Measurements from ENCODE around the gene NFYC.

The NFYC gene

DNA sequence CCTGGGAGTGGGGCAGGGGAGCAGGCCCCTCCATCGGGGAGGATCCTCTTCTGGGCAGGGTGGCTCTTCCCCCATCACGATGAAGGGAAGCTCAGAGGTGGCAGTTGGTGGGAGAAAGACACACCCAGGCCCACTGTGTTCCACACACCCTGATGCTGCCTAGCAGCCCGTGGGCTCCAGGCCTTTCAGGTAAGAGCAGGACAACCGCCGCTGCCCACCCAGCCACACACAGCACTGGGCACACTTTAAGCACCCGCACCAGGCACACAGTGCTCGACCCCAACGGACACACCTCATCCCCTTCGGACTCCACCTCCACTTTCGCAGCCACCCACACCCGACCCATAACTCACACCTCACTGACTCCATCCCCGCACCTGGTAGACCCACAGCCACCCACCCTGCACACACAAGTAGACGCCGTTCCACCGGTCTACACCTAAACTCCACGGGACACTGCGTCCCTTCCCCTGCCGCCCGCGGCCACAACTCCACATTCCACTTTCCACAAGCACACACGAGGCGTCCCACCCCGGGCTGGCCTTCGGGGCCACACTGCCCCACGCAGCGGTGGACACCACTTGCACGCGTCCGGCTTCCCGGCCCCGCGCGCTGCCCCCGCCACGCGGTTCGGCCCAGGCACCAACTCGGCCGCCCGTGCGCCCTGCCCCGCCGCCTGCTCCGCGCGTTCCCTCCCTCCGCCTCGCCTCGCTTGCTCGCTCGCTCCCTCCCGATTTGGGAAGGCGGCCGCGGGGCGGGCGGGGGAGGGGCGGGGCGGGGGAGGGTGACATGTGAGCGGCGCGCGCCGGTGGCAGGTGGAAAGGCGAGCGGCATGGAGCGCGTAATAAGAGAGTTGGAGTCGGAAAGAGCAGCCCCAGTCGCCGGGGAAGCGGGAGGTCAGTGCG lies 91.7 kb downstream of the NFYC start, which contains the start of gene KCNQ4:
Gene KCNQ4, plus strand, starts transcription at position 787 of the 905 bp plus-strand sequence. CDS start 307 bp downstream, outside the sequence.
- DNase-seq, result no peak

DNA sequence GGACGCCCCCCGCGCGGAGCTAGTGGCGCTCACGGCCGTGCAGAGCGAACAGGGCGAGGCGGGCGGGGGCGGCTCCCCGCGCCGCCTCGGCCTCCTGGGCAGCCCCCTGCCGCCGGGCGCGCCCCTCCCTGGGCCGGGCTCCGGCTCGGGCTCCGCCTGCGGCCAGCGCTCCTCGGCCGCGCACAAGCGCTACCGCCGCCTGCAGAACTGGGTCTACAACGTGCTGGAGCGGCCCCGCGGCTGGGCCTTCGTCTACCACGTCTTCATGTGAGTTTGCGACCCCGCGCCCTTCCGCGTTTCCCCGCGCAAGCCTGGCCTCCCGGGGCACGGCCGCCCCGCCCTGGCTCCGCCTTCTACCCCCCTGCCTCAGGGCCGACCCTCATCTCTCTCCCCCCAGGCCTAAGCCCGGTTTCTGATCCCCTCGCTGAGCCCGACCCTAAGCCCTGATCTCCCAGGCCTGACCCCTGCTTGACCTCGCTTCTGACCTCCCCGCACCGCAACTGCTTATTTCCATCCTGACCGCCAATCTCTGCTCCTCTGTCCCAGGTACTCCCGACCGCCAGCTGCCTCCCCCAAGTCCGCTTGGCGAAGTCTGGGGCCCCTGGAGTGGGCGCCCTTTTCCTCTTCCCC lies 92.8 kb downstream of the NFYC start:
- DNase-seq, result no peak

DNA sequence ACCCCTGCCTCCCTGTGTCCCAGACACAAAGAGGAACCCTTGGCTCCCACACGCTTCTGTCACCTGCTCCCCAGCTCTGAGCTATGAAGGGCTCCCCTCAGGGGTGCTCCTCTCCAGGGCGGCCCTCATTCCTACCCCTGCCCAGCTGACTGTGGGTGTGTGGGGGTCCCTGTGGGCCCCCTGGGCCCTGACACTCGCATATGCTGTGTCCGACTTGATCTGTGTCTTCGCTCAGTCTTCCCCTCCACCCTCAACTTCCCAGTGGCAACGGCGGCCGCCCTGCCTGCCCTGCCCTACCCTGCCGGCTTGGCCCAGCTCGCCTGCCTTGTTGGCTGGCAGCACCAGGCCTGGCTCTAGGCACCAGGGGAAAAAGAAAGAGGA lies 93.3 kb downstream of the NFYC start:
- no peak for DNase-seq

DNA sequence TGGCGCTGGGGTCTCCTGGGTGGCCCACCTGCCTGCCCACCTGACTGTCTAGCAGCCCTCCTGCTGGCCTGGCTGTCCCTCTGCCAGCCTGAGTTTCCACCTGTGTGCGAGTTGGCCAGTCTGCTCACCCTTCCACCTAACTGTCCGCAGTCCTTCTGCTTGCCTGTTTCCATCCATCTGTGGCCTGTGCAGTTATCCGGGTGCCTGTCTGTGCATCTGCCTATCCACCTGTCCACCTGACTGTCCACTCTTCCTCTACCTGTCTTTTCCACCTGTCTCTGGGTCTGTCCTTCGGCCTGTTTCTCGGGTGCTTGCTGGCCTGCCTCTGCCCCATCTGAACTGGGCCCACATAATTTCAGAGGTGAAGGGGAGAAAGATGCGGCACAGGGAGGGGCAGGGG lies 93.9 kb downstream of the NFYC start:
- no peak for DNase-seq

DNA sequence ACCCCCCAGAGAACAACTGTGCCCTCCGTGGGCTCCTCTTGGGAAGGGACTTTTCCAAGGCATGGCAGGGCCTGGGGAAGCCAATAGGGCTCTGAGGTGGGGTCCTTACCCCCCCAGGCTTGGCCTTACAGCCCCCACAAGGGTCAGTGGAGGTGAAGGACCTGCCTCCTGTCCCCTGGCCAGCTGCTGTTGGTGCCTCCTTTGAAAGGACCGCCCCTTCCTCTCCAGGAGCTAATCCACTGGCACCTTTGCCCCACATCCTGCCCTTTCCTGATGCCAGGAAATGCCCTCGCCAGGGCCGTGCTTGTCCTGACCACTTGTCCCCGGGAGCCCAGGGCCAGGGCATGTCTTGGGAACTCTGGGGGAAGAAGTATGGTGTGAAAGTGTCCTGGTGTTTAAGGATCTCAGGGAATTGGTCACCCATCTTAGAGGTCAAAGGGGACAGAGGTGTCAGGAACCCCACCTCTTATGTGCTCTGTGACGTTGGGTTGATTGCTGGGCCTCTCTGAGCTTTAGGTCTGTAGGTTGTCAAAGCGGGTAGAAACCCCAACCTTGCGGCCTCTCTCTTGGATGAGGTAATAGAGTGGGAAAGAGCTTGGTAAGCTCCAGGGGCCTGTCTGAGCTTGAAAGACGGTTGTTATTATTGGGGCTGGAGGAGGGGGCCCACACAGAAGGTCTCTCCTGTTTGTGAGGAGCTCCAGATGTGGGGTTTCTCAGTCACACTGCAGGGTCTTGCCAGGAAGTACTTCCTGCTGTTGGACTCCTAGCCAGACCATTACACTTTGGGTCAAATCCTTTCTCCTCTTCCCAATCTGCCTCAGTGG lies 94.9 kb downstream of the NFYC start:
- DNase-seq, result no peak

DNA sequence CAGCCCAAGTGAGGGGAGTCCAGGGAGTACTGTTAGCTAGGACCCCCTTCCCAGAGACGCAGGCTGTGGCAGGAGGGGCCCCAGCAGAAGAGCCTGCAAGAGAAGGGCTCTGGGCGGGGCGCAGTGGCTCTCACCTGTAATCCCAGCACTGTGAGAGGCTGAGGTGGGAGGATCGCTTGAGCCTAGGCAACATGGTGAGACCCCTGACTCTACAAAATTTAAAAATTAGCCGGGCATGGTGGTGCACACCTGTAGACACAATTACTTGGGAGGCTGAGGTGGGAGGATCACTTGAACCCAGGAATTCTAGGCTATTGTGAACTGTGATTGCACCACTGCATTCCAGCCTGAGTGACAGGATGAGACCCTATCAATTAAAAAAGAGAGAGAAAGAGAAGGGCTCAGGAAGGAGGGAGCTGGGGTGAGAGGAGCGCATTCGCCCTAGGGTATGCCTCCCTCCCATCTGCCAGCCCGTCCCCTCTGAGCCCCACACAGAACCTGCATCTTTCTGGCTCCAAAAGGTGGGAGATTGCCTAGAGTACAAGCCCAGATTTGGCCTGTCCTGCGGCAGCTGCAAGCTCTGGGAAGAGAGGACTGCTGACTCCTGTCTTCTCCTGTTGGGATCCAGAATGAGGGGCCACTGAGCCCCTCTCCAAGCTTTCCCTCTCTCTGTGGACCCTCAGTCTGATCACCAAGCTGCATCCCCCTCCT lies 95.6 kb downstream of the NFYC start:
- no peak for DNase-seq

DNA sequence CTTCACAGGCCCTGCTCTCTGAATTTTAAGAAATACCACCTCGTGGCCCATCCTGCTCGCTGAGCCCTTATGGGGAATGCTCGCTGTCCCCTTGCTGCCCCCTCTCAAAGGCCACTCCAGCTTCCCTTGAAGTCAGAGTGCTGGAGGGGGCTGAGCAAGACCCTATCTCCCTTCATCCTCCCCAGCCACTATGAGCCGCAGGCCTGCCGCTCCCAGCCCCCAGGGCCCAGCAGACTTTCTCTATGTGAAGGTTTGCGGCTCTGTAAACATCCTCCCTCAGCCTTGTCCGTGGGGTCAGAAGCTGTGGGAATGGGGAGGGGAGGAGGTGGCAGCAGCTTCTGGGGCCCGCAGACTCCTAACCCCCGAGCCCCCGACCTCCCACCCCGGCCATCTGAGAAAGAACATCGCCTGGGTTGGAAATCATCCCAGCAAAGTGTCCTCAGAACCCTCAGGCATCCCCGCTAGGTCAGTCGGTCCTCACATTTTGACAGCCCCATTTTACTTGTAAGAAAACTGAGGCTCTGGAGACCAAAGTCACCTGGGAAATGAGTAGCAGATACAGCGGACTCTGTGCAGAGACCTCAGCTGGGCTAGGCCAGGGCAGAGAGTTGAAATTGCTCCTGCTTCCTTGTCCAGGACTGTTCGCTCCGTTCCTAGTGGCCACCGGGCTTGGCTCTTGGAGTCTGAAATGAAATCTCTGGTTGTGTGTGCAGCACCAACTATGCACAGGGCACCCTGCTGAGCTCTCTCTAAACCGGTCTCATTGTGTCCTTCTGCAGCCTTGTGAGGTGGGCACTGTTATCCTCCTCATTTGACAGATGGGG lies 96.4 kb downstream of the NFYC start:
- DNase-seq, result no peak

DNA sequence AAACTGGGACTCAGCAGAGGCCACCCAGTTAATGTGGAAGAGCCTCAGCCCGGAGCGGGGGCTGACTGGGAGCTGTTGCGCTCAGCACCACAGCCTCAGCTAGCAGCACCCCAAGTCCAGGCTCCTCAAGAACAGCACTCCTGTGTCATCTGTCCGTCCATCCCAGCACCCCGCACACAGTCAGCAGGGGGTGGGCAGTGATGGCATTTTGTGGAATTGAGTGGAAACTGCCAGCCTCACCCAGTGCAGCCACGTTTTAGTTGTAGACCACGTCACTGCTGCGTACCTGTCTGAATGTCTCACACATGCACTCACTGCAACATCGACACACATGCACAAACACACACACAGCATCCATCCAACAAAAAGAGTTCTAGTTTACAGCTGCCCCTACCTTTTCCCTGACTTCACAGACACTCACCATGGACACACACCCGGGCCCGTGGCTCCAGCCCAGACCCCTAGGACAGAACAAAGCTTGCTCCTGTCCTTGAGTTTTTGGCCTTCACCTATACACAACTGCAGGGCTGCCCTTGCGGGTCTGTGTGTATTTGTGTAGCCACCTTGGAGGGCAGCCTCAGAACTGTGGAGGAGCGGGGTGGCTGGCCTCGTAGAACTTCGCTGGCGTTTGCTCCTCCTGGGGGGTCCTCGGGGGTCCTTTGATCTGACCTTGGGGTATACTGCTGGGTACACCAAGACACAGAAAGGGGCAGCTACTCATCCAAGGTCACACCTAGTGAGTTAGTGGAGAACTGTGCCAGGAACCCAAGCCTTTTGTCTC lies 97.2 kb downstream of the NFYC start:
- no peak for DNase-seq

DNA sequence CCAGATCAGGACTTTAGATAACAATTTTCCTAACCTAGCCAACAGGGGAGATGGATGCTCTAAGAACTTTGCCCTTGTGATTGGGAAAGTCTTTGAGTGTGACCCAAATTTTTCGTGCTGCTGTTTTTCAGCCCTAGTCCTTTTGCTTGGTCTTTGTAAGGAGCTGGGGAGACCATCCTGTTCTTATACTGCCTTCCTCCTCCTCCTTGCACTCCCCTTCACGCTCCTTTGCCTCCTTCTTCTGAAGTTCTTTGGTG lies 97.8 kb downstream of the NFYC start:
- no peak for DNase-seq

DNA sequence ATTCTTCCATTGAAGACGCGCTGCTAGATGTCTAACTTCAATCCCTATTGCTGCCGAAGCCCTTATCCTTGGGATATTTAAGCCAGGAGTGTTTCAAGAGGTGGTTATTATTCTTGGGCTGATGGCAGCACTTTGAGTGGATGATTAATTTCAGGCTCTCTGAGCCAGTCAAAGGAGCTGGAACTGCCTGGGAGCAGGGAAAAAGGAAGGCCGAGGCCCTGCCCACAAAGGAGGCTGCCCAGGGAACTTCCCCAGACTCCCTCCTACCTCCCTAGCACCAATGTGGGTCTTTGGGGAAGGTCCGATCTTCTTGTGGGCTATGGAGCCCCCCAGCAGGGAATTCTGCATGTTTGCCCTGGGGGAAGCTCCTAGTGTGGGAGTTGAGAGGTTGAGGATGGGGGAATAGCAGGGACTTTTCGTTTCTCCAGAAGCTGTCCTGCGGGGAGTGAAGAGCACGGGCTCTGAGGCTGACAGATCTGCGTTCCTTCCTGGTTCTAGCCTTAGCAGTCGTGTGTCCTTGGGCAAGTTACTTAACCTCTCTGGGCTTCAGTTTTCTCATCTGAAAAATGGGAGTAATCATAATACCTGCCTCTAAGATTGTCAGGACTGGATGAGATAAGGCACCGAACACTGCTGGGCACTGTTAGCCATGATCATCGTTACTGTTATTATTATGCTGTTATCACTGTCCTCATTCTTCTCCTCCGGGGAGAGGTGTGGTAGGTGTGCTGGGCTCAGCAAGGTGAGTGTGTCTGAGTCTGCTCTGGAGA lies 98.3 kb downstream of the NFYC start:
- no peak for DNase-seq

DNA sequence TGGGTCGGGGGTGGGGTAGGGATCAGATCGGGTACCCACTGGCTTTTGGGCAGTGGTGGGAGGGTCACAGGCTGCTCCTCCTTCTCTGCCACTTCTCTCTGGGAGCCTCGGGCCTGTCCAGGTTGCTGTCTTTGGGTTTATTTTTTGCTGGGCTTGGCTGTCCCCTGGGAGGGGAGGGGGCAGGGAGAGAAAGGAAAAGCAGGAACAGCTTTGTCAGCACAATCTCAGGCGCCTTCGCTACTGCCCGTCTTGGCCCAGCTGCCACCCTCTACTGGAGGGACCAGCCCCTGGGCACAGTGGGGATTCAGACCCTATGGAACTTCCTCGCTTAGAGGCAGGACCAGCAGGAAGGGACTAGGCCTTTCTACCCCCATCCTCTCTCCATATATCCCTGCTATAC lies 100.5 kb downstream of the NFYC start:
- no peak for DNase-seq

DNA sequence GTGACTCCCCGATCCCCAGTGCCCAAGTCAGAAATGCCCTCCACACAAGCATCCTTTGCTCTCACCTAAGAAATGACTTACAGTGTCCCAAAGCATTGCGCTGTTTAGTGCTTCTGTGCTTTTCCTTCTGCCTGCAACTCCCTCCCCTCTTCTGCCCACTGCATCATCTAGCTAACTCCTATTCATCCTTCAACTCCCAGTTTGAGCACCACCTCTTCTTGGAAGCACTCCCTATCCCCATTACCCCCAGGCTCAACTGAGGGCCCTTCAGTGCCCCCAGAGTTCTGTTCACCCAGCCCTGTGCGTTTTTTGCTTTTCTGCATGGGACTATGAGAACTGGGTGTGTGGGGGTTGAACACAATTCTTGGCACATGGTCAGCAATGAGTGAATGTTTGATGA lies 102.1 kb downstream of the NFYC start:
- DNase-seq, result no peak

DNA sequence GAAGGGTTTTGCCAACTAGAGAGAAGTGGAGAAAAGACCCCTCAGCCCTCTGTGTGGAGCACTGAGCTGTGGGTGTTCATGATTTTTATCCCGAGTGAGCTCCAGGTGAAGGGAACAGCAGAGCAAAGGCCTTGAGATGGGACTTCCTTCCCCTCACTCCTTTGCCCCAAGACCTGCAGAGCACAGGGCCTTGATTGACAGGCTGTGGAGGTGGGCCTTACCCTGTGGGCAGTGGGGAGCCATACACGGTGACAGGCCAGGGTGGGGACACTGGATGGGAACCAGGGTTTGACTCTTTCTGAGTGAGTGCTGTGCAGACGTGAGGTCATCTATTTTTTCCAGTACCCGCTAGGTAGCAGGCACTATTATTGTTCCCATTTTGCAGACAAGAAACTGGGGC lies 102.5 kb downstream of the NFYC start:
- DNase-seq, result no peak

DNA sequence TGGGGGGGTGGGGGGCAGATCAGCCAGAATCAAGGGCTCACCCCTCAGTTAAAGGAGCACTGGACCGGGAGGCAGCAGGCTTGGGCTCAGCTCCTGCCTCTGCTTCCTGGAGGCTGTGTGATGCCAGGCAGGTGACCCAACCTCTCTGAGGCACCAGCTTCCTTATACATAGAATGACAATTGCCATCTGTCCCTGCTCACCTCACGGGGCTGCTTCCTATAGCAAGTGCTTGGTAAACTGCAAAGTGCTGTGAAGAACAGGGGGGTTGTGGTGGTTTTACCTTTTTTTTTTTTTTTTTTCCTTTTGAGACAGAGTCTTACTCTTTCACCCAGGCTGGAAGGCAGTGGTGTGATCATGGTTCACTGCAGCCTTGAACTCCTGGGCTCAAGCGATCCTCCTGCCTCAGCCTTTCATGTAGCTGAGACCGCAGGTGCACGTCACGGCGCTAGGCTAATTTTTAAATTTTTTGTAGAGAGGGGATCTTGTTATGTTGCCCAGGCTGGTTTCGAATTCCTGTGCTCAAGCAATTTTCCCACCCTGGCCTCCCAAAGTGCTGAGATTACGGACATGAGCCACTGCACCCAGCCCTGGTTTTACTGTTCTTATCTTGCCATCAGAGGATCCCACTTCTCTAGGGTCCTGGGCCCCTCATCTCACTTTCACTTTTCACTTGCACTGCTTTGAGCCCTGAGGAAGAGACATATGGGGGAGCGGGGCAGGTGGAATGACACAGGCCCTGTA lies 103.6 kb downstream of the NFYC start:
- no peak for DNase-seq

DNA sequence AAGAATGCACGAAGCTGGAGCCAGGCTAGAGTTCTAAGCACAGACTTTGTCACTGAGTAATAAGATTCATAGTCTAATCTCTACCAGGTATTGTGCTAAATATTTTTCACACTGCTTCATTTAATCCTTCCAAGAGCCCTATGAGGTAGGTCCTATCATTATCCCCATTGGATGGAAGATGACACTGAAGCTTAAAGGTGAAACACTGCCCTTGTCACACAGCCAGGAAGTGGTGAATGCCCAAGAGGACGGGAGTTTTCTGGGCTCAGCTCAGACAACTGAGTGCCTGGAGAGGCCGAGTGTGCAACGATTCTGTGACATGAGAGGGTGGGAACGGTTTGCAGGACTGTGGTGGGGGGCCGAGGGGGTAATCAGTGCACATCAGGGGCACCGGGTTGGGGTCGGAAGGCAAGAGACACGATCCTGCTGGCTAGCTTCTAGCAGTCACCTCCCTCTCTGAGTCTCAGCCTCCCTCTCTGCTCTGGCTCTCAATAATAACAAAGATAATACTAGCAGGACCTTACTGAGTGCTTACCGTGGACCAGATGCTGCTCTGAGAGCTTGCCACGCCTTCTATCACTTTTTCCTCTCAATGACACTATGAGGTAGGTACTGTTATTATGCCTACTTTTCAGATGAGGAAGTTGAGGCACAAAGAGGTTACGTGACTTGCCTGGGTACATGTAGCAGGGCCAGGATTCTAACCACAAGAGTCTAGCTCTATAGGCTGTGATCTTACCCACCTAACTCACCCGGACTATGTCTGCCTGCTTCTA lies 104.5 kb downstream of the NFYC start:
- DNase-seq, result no peak

DNA sequence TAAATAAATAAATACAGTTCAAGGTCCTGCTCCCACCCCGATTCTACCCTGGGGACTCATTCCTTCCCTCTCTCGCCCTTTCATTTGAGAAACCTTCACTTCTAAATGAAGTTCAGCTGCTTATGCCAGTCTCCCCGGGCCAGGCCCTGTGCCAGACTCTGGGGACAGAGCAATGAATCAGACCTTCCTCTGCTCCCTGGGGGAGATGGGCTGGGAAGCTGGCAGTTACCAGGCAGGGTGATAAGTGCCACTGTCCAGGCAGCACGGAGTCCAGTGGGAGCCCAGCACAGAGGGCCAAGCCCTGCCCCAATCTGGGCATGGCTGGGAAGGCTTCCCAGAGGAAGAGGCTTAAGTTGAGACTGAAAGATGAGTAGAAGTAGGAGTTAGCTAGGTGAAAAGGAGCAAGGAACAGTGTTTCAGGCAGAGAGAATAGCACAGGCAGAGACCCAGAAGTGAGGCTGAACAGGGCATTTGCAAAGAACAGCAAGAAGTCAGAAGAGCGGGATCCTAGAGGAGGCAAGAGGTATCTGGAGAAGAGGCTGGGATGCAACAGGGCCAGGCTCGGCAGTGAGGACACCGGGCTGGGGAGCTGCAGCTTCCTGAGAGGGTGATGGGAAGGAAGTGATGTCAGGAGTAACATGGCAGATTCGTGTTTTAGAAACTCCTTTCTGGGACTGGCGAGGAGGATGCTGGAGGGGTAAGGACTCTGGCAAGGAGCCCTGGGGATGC lies 105.6 kb downstream of the NFYC start:
- no peak for DNase-seq

DNA sequence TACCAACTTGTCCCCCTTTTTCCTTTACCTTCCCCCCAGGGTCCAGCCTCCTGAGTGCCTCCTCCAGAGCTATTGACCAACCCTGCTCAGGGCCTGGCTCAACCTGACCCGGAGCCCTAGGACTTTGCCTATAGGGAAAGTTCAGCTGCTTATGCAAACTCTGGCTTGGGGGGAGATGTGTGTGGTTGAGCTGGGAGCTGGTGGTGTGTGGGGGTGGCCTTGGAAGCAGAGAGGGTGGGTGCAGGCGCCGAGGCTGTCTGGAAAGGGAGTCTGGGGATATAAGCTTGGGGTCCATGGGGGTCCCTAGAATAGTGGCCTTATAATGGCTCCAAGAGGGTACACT lies 106.1 kb downstream of the NFYC start:
- DNase-seq, result no peak
